ENCODE data around the gene CALY. TPM values are rescaled to one million over a fixed set of nuclear protein-coding genes. Genes with fewer than 3 reads are reported as not detected.
A peak's percentile ranks its signal among the peaks of the same experiment; 100 is the strongest.

Gene CALY
- total RNA-seq, 1 donor from 2014 or later = not detected

- DNase-seq (ENCODE audit: low spot score) = no peak
These were observed 25.1 kb downstream of the CALY start for GRCh38 chr10:133311570-133311969.

GRCh38 chr10:133310789-133311188 lies 25.9 kb downstream of the CALY start:
- no peak for DNase-seq (ENCODE audit: low spot score)

DNA sequence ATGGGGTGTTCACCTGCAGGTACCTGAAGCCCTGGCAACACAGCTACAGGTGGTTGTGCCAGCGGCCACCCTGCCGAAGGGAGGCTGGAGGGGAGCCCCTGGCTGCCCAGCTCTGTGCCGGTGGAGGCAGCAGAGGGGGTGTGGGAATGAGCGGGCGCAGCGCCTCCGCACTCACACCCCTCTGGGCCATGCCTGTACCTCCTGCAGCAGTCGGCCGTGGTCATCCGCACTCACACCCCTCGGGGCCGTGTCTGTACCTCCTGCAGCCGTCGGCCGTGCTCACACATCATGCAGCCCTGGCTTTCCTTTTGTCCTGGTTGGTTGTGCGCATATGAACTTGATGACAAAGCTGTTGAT lies 26.3 kb downstream of the CALY start:
- DNase-seq (ENCODE audit: low spot score) = no peak

DNA sequence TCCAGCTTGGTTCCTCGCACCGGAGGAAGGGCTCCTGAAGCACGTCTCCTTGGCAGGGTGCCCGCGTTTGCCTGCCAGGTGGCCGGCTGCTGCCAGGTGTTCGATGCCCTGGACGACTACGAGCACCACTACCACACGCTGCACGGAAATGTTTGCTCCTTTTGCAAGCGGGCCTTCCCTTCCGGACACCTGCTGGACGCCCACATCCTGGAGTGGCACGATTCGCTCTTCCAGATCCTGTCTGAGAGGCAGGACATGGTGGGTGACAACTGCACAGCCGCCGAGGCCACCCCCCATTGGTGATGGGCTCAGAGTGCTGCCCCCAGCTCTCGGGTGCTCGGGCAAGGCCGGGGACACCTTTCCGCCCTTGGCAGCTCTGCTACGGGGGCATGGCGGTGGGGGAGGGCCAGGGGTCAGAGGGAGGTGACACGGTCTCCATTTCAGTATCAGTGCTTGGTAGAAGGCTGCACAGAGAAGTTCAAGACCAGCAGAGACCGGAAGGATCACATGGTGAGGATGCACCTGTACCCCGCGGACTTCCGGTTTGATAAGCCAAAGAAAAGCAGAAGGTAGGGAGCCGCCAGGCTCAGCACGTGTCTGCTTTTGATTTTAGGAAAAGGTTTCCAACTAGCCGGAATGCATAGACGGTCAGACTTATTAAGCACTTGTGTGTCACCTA lies 26.8 kb downstream of the CALY start:
- no peak for DNase-seq (ENCODE audit: low spot score)

- DNase-seq (ENCODE audit: low spot score) = peak; percentile 96
These were observed 27.5 kb downstream of the CALY start for GRCh38 chr10:133309100-133309719.

- DNase-seq (ENCODE audit: low spot score) = peak; percentile 89
These were observed 28.1 kb downstream of the CALY start, which contains the start of the genes TUBGCP2 and ZNF511 for GRCh38 chr10:133308421-133309099. TSS of gene TUBGCP2 (minus strand) at chr10:133308872. CDS start at chr10:133302941, 5,931 bp downstream. TSS of gene ZNF511 (plus strand) at chr10:133308914. CDS start at chr10:133308944, 30 bp downstream.

- DNase-seq (ENCODE audit: low spot score) = peak; percentile 85
These were observed 28.8 kb downstream of the CALY start for GRCh38 chr10:133307776-133308420.

- no peak for DNase-seq (ENCODE audit: low spot score)
These were observed 29.7 kb downstream of the CALY start for GRCh38 chr10:133306941-133307379.

DNA sequence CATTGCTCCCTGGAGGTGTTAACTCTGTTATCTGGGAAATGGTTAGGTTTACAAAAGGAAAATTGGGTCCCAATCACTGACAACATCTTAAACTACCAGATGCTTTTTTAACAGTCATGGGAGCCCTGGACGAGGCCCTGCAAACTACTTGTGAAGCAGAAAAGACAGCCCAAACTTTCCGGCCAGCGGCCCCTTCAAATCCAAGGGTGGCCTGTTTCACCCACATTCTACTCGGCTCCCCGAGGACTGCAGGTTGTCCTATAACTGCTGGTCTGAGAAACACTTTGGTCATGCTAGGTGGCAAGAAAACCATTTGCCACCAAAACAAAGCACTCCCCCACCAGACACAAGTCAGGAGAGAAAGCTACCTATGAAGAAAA lies 30.6 kb downstream of the CALY start:
- DNase-seq (ENCODE audit: low spot score) = no peak

GRCh38 chr10:133303206-133303605 lies 33.5 kb downstream of the CALY start:
- no peak for DNase-seq (ENCODE audit: low spot score)

- DNase-seq (ENCODE audit: low spot score) = no peak
These were observed 34.5 kb downstream of the CALY start for GRCh38 chr10:133302230-133302629.

GRCh38 chr10:133299738-133300137 lies 37.0 kb downstream of the CALY start:
- no peak for DNase-seq (ENCODE audit: low spot score)

DNA sequence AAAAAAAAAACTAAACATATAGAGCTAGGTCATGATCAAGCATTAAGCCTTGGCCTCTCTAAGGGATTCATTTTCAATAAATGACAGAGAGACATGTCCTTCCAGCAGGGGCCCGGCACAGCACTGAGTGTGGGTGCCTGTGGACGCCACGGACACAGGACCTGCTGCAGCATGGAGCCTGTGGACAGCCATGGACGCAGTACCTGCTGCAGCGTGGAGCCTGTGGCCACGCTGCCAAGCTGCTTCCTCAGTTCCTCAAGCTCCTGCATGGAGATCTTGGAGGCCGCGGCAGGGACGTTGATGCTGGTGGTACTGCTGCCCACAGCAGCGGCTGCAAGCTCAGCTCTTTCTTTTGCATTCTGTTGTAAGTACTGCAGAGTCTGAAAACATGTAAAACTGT lies 37.5 kb downstream of the CALY start:
- DNase-seq (ENCODE audit: low spot score) = no peak

GRCh38 chr10:133298466-133298865 lies 38.2 kb downstream of the CALY start:
- no peak for DNase-seq (ENCODE audit: low spot score)

DNA sequence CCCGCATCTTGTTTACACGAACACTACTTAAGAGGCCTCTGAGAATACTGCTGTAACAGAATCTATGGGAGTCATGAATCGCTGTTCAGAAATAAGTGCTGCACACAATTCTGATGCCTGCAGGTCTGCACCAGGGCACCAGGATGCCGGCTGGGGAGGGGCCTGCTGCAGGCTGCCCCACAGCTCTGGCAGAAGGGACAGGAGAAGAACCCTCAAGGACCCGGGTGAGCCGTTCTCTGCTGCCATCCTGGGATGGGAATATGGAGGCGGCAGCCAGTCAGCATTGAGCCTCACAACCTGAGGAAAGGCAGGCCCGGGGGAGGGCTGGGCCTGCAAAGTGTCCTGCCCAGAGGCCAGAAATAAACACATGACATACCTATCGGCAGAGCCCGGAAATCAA lies 39.2 kb downstream of the CALY start:
- no peak for DNase-seq (ENCODE audit: low spot score)

- no peak for DNase-seq (ENCODE audit: low spot score)
These were observed 41.0 kb downstream of the CALY start for GRCh38 chr10:133295426-133296320.

GRCh38 chr10:133294189-133294588 lies 42.5 kb downstream of the CALY start:
- DNase-seq (ENCODE audit: low spot score) = no peak

DNA sequence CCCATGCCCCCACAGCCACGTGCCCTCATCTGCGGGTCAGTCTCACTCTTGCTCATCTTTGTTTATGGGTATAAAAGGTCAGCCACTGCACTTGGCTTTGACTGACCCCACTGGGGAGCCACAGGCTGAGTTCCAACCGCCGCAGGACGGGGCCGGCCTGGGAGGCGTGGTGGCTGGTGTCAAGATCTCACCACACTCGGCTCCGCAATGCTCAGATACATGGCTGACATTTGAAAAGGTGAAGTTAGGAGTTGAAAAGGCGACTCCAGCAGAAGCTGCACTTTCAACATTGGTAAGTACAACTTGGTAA lies 42.9 kb downstream of the CALY start:
- no peak for DNase-seq (ENCODE audit: low spot score)

GRCh38 chr10:133292919-133293809 lies 43.5 kb downstream of the CALY start:
- no peak for DNase-seq (ENCODE audit: low spot score)

- DNase-seq (ENCODE audit: low spot score) = no peak
These were observed 46.9 kb downstream of the CALY start for GRCh38 chr10:133289761-133290160.
